ENCODE results near the gene WDR37.
"Not testable (repeated sequence)": the region's sequence is repeated elsewhere in the genome, so short reads cannot be mapped to it uniquely, and the experiment has no call there.

The WDR37 gene

DNA sequence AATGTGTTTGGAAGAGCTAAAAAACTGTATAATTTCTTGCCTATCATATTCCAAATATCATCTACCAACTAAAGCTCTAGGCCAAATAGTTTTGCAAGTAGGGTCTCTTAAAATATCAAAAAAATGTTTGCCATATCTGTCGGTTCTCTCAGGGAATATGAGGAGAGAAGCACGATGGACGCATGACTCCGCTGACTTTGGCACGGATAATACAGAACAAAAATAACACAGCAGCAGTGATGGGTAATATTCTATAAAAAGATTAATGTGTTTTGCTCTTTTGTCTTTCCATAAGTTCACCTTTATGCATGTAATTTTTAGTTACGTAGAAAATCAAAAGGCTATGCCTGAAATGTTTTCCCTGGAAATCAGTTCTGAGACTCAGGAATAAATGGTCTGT, 29.6 kb upstream of the WDR37 start:
- Histone ChIP-seq H3K4me3 (ENCODE audit: insufficient read length, low read depth) (no peak overlapping the region), H3K9ac (ENCODE audit: insufficient read length, low read depth) (no peak overlapping the region), H3K36me3 (ENCODE audit: insufficient read depth, insufficient read length, low read length) (no peaks in the 10 kb centered on the region), H3K4me1 (ENCODE audit: insufficient read depth, insufficient read length) (no peaks in the 10 kb centered on the region), H3K9me3 (ENCODE audit: insufficient read depth, low read length) (no peaks in the 10 kb centered on the region), H3K27me3 (ENCODE audit: insufficient read depth, insufficient read length) (no peaks in the 10 kb centered on the region)
- TF ChIP-seq YY1 (IDR thresholded peaks at IDR 0.05; ENCODE audit: insufficient read depth, insufficient read length) (no peak), ZNF274 (IDR thresholded peaks at IDR 0.05; ENCODE audit: low read depth, low read length) (no peak), SUZ12 (IDR thresholded peaks at IDR 0.05; ENCODE audit: extremely low read depth, insufficient read depth, insufficient read length) (no peak)
- no peak for DNase-seq (ENCODE audit: low read depth, low spot score)

DNA sequence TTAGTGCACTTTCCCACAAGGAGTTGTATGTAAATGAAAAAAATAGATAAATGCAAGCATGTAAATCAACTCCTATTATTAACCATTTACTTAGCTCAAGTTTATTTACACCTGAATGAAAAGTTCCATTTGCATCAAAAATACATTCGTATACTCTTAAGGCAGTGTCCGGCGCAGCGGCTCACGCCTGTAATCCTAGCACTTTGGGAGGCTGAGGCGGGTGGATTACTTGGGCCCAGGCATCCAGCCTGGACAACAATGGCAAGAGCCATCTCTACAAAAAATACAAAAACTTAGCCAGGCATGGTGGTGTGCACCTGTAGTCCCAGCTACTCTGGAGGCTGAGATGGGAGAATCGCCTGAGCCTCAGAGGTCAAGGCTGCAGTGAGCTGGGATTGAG, 26.3 kb upstream of the WDR37 start:
- H3K36me3 ChIP-seq (ENCODE audit: insufficient read depth, insufficient read length, low read length): no peaks in the 10 kb centered on the region
- TF ChIP-seq SUZ12 (IDR thresholded peaks at IDR 0.05; ENCODE audit: extremely low read depth, insufficient read depth, insufficient read length) (no peak), ZNF274 (IDR thresholded peaks at IDR 0.05; ENCODE audit: low read depth, low read length) (no peak), YY1 (IDR thresholded peaks at IDR 0.05; ENCODE audit: insufficient read depth, insufficient read length) (no peak)
- H3K4me1 ChIP-seq (ENCODE audit: insufficient read depth, insufficient read length): no peaks in the 10 kb centered on the region
- H3K9me3 ChIP-seq (ENCODE audit: insufficient read depth, low read length): no peaks in the 10 kb centered on the region
- DNase-seq (ENCODE audit: low read depth, low spot score): no peak
- no peak overlapping the region for H3K4me3 ChIP-seq (ENCODE audit: insufficient read length, low read depth)
- no peak overlapping the region for H3K9ac ChIP-seq (ENCODE audit: insufficient read length, low read depth)
- H3K27me3 ChIP-seq (ENCODE audit: insufficient read depth, insufficient read length): no peaks in the 10 kb centered on the region

DNA sequence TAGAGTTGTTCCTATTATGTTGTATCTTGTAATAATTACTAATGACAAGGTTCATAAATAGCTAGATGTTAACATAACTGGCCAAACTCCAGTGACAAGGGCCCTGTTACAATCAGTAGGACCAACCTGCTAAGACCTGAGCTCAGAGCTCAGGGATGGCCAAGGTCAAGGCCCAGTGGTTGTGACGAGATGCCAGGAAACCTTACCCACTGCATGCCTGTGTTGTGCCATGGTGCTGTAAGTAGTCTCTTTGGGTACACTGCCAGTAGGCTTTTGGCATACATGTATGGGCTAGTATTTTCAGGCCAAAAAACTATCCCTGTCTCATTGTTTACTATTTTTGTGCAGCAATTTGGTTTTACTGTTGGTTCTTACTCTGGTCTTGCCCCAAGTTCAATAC, 22.6 kb upstream of the WDR37 start:
- no peak overlapping the region for H3K4me3 ChIP-seq (ENCODE audit: insufficient read length, low read depth)
- no peak overlapping the region for H3K9ac ChIP-seq (ENCODE audit: insufficient read length, low read depth)
- H3K9me3 ChIP-seq (ENCODE audit: insufficient read depth, low read length): no peaks in the 10 kb centered on the region
- H3K4me1 ChIP-seq (ENCODE audit: insufficient read depth, insufficient read length): no peaks in the 10 kb centered on the region
- no peak for DNase-seq (ENCODE audit: low read depth, low spot score)
- peaks cover 2% of the 10 kb centered on the region for H3K36me3 ChIP-seq (ENCODE audit: insufficient read depth, insufficient read length, low read length)
- TF ChIP-seq ZNF274 (IDR thresholded peaks at IDR 0.05; ENCODE audit: low read depth, low read length): no peak
- TF ChIP-seq YY1 (IDR thresholded peaks at IDR 0.05; ENCODE audit: insufficient read depth, insufficient read length): no peak
- no peak for TF ChIP-seq SUZ12 (IDR thresholded peaks at IDR 0.05; ENCODE audit: extremely low read depth, insufficient read depth, insufficient read length)
- no peaks in the 10 kb centered on the region for H3K27me3 ChIP-seq (ENCODE audit: insufficient read depth, insufficient read length)

DNA sequence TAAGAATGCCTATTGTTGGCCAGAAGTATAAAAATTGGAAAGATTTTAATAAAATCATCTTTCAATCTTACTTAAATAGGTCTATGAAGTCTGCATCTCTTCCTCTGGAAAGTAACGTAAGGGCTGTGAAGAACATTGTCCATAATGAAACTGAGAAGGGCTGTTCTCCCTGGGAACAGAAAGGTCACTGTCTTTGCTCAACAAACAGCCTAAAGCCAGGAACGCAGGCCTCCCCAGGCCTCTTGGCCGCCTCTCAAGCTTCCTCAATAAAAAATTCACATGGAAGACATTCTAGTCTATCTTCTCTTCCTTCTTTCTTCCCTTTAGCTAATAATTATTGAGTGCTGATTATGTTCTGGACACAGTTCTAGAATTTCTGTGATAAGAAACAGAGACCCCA, 21.4 kb upstream of the WDR37 start:
- H3K9me3 ChIP-seq (ENCODE audit: insufficient read depth, low read length): no peaks in the 10 kb centered on the region
- no peak for DNase-seq (ENCODE audit: low read depth, low spot score)
- TF ChIP-seq ZNF274 (IDR thresholded peaks at IDR 0.05; ENCODE audit: low read depth, low read length) (no peak), YY1 (IDR thresholded peaks at IDR 0.05; ENCODE audit: insufficient read depth, insufficient read length) (no peak), SUZ12 (IDR thresholded peaks at IDR 0.05; ENCODE audit: extremely low read depth, insufficient read depth, insufficient read length) (no peak)
- no peaks in the 10 kb centered on the region for H3K4me1 ChIP-seq (ENCODE audit: insufficient read depth, insufficient read length)
- H3K4me3 ChIP-seq (ENCODE audit: insufficient read length, low read depth): no peak overlapping the region
- H3K36me3 ChIP-seq (ENCODE audit: insufficient read depth, insufficient read length, low read length): peaks cover 10% of the 10 kb centered on the region
- no peak overlapping the region for H3K9ac ChIP-seq (ENCODE audit: insufficient read length, low read depth)
- no peaks in the 10 kb centered on the region for H3K27me3 ChIP-seq (ENCODE audit: insufficient read depth, insufficient read length)

DNA sequence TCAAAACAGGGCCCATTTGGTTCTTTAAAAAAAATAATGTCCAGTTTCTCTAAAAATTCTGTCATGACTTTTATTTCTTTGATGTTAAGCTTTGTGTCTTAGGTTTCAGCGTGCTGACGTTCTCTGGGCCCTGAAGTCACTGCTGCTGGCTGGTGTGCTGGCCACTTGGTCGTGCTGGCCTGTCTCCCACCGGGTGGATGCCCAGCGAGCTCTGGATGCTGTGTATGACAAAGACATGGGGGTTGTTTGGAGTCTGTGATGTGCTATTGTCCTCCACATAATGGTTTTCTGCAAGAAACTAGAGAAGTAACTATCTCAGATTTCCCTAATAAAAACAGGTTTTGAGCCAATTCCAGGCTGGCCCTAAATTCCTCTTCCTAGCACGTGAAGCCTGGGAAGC, 21.0 kb upstream of the WDR37 start:
- DNase-seq (ENCODE audit: low read depth, low spot score): no peak
- H3K36me3 ChIP-seq (ENCODE audit: insufficient read depth, insufficient read length, low read length): peaks cover 14% of the 10 kb centered on the region
- TF ChIP-seq YY1 (IDR thresholded peaks at IDR 0.05; ENCODE audit: insufficient read depth, insufficient read length): no peak
- TF ChIP-seq SUZ12 (IDR thresholded peaks at IDR 0.05; ENCODE audit: extremely low read depth, insufficient read depth, insufficient read length): no peak
- no peak for TF ChIP-seq ZNF274 (IDR thresholded peaks at IDR 0.05; ENCODE audit: low read depth, low read length)
- H3K27me3 ChIP-seq (ENCODE audit: insufficient read depth, insufficient read length): no peaks in the 10 kb centered on the region
- H3K9ac ChIP-seq (ENCODE audit: insufficient read length, low read depth): no peak overlapping the region
- no peaks in the 10 kb centered on the region for H3K4me1 ChIP-seq (ENCODE audit: insufficient read depth, insufficient read length)
- H3K4me3 ChIP-seq (ENCODE audit: insufficient read length, low read depth): no peak overlapping the region
- H3K9me3 ChIP-seq (ENCODE audit: insufficient read depth, low read length): no peaks in the 10 kb centered on the region

DNA sequence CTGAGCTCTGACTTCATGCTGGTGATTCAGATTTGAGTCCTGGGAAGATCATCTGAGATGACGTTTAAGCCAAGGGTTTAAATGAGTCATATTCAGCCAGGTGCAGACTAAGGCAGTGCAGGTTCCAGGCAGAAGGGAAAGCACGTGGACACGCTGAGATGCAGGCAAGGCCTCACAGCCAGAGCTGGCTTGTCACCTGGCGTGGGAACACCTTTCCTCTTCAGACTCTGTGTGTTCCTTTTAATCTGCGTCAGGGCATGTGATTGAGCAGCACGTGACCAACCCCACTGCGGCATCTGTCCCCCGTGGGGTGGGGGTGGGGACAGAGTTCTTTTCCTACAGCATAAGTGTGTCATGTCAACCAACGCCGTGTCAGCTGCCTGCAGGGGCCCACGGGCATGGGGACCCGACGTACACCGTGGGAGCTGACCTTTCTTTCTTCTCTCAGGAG, 19.8 kb upstream of the WDR37 start:
- TF ChIP-seq SUZ12 (IDR thresholded peaks at IDR 0.05; ENCODE audit: extremely low read depth, insufficient read depth, insufficient read length) (no peak), YY1 (IDR thresholded peaks at IDR 0.05; ENCODE audit: insufficient read depth, insufficient read length) (no peak), ZNF274 (IDR thresholded peaks at IDR 0.05; ENCODE audit: low read depth, low read length) (no peak)
- Histone ChIP-seq H3K4me1 (ENCODE audit: insufficient read depth, insufficient read length) (no peaks in the 10 kb centered on the region), H3K27me3 (ENCODE audit: insufficient read depth, insufficient read length) (no peaks in the 10 kb centered on the region), H3K9me3 (ENCODE audit: insufficient read depth, low read length) (no peaks in the 10 kb centered on the region), H3K36me3 (ENCODE audit: insufficient read depth, insufficient read length, low read length) (peaks cover 22% of the 10 kb centered on the region), H3K4me3 (ENCODE audit: insufficient read length, low read depth) (no peak overlapping the region), H3K9ac (ENCODE audit: insufficient read length, low read depth) (no peak overlapping the region)
- no peak for DNase-seq (ENCODE audit: low read depth, low spot score)

DNA sequence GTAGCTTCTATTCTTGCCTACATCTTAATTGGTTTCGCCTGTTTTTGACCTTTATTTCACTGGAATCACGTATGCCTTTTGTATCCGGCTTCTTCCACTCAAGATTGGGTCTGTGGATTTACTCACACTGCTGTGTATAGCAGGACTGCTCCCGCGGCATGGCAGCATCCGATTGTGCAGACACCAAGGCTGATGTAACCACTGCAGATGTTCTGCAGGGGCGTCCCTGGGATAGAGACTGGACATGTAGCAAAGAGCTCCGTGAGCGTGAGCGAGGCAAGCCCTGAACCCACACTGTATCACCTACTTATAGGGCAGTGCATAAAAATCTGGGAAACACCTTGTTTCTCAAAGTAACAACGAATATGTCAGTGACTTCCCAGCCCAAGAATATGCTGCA, 19.1 kb upstream of the WDR37 start:
- no peaks in the 10 kb centered on the region for H3K4me1 ChIP-seq (ENCODE audit: insufficient read depth, insufficient read length)
- DNase-seq (ENCODE audit: low read depth, low spot score): no peak
- peaks cover 29% of the 10 kb centered on the region for H3K36me3 ChIP-seq (ENCODE audit: insufficient read depth, insufficient read length, low read length)
- H3K4me3 ChIP-seq (ENCODE audit: insufficient read length, low read depth): no peak overlapping the region
- H3K9me3 ChIP-seq (ENCODE audit: insufficient read depth, low read length): no peaks in the 10 kb centered on the region
- H3K27me3 ChIP-seq (ENCODE audit: insufficient read depth, insufficient read length): no peaks in the 10 kb centered on the region
- H3K9ac ChIP-seq (ENCODE audit: insufficient read length, low read depth): no peak overlapping the region
- TF ChIP-seq YY1 (IDR thresholded peaks at IDR 0.05; ENCODE audit: insufficient read depth, insufficient read length) (no peak), SUZ12 (IDR thresholded peaks at IDR 0.05; ENCODE audit: extremely low read depth, insufficient read depth, insufficient read length) (no peak), ZNF274 (IDR thresholded peaks at IDR 0.05; ENCODE audit: low read depth, low read length) (no peak)

DNA sequence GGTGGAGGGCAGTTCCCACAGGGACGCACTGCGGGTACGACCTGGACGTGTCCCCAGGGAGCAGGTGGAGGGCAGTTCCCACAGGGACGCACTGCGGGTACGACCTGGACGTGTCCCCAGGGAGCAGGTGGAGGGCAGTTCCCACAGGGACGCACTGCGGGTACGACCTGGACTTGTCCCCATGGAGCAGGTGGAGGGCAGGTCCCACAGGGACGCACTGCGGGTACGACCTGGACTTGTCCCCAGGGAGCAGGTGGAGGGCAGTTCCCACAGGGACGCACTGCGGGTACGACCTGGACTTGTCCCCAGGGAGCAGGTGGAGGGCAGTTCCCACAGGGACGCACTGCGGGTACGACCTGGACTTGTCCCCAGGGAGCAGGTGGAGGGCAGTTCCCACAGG, 17.4 kb upstream of the WDR37 start:
- H3K9me3 ChIP-seq (ENCODE audit: insufficient read depth, low read length); H3K9ac ChIP-seq (ENCODE audit: insufficient read length, low read depth); DNase-seq (ENCODE audit: low read depth, low spot score); H3K27me3 ChIP-seq (ENCODE audit: insufficient read depth, insufficient read length); H3K4me1 ChIP-seq (ENCODE audit: insufficient read depth, insufficient read length); H3K4me3 ChIP-seq (ENCODE audit: insufficient read length, low read depth): not testable (repeated sequence)
- peaks cover 44% of the 10 kb centered on the region for H3K36me3 ChIP-seq (ENCODE audit: insufficient read depth, insufficient read length, low read length)

All from NT2/D1 (cell line).